Measurements from ENCODE around the gene DLGAP1. TPM values are rescaled to one million over a fixed set of nuclear protein-coding genes. Genes with fewer than 3 reads are reported as not detected.

The DLGAP1 gene
- total and polyA plus RNA-seq, 10 of the 15 experiments (the other 5 are each of a cell fraction or from before 2014, with no cell fraction given): 0.23 to 27.6 (median 1.9) TPM

DNA sequence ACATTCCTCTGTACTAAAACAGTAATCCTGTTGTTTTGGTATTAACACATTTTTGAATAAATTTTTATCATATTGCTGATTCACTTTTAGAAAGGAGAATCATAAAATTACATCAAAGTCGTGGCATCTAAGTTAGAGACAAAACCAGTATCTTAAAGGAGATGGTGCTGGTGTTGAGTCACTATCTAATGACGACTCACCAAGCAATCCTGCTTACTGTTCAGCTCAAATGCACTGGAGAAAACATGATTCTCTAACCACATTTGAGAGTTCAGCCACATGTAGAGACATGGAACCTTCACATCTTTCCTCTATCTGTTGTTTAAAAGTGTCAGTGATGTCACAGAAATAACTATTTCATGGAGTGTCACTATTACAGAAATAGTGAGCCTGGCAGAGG, 531.4 kb downstream of the DLGAP1 start:
- RAD21 ChIA-PET (ENCODE audit: unreplicated experiment): no interaction called here
- intact Hi-C loops (cut with micrococcal nuclease; ENCODE audit: unreplicated experiment): loop anchor here (5.0 kb wide), 1 partner anchor 39 kb away; no protein-coding TSS in a partner anchor
- no TSS peak for BruUV-seq (replicated peaks)
- WGBS (ENCODE audit: insufficient coverage, insufficient replicate concordance, low lambda C conversion rate, missing lambda C conversion rate): 3% methylated on average over 2 of the region's 2 CpGs
- Histone ChIP-seq H3K9ac (ENCODE audit: control insufficient read depth, insufficient read depth, low read length) (no peak overlapping the region), H3K36me3 (ENCODE audit: control insufficient read depth in 2 of 2, insufficient read depth in 2 of 2, low read length in 1 of 2) (no peaks in the 10 kb centered on the region), H3K4me3 (no peak overlapping the region), H3K4me1 (ENCODE audit: control insufficient read depth, insufficient read depth, low read length) (no peaks in the 10 kb centered on the region), H3K27me3 (replicated peaks in 1 of 2; ENCODE audit: control insufficient read depth in 2 of 2, insufficient read depth in 2 of 2, low read length in 1 of 2) (no peaks in the 10 kb centered on the region), H4K20me1 (ENCODE audit: control insufficient read depth, insufficient read depth) (no peaks in the 10 kb centered on the region), H3K4me2 (ENCODE audit: control insufficient read depth, insufficient read depth) (no peak overlapping the region), H3K27ac (ENCODE audit: control insufficient read depth, insufficient read depth) (no peak overlapping the region), H2AFZ (ENCODE audit: control insufficient read depth, low read depth, low read length) (no peak overlapping the region), H3K9me3 (replicated peaks; ENCODE audit: control insufficient read depth, insufficient read depth, low read length) (no peaks in the 10 kb centered on the region), H3K79me2 (ENCODE audit: control insufficient read depth, insufficient read depth, low read length) (no peaks in the 10 kb centered on the region)
- ATAC-seq (peak; percentile 40), FAIRE-seq (no peak), DNase-seq (ENCODE audit: low read depth, low spot score) (no peak)
- CTCF ChIA-PET: interaction anchor here (1.2 to 1.3 kb wide), 2 partner anchors 9 to 14 kb away, joined by 3 to 4 read pairs; no protein-coding TSS in a partner anchor
- in situ Hi-C loops (cut with MboI): no loop called here
- TF ChIP-seq RELA (IDR thresholded peaks at IDR 0.05; ENCODE audit: borderline replicate concordance, partially characterized antibody) (no peak), YY1 (IDR thresholded peaks at IDR 0.05; ENCODE audit: low read depth, low read length) (no peak), RCOR1 (conservative IDR thresholded peaks at IDR 0.05; ENCODE audit: low read depth, low read length) (no peak), SMC3 (IDR thresholded peaks at IDR 0.05; ENCODE audit: borderline replicate concordance, low read length) (no peak), KLF5 (IDR thresholded peaks at IDR 0.05; ENCODE audit: partially characterized antibody) (no peak), MEF2A (IDR thresholded peaks at IDR 0.05; ENCODE audit: insufficient read depth, low read depth, low read length) (no peak), BACH1 (IDR thresholded peaks at IDR 0.05; ENCODE audit: borderline replicate concordance) (no peak), RUNX3 (IDR thresholded peaks at IDR 0.05; ENCODE audit: low read length) (no peak), CHD4 (IDR thresholded peaks at IDR 0.05) (no peak), MXI1 (IDR thresholded peaks at IDR 0.05; ENCODE audit: low read depth, low read length) (no peak), SMARCA5 (IDR thresholded peaks at IDR 0.05) (no peak), BRCA1 (IDR thresholded peaks at IDR 0.05; ENCODE audit: low read depth, low read length) (no peak), LARP7 (IDR thresholded peaks at IDR 0.05) (no peak)
- TF ChIP-seq, protein P1, sequence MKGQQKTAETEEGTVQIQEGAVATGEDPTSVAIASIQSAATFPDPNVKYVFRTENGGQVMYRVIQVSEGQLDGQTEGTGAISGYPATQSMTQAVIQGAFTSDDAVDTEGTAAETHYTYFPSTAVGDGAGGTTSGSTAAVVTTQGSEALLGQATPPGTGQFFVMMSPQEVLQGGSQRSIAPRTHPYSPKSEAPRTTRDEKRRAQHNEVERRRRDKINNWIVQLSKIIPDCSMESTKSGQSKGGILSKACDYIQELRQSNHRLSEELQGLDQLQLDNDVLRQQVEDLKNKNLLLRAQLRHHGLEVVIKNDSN (IDR thresholded peaks at IDR 0.05; ENCODE audit: borderline replicate concordance, extremely low read length, insufficient read depth, low read depth, low read length): no peak
- TF ChIP-seq, protein P2, sequence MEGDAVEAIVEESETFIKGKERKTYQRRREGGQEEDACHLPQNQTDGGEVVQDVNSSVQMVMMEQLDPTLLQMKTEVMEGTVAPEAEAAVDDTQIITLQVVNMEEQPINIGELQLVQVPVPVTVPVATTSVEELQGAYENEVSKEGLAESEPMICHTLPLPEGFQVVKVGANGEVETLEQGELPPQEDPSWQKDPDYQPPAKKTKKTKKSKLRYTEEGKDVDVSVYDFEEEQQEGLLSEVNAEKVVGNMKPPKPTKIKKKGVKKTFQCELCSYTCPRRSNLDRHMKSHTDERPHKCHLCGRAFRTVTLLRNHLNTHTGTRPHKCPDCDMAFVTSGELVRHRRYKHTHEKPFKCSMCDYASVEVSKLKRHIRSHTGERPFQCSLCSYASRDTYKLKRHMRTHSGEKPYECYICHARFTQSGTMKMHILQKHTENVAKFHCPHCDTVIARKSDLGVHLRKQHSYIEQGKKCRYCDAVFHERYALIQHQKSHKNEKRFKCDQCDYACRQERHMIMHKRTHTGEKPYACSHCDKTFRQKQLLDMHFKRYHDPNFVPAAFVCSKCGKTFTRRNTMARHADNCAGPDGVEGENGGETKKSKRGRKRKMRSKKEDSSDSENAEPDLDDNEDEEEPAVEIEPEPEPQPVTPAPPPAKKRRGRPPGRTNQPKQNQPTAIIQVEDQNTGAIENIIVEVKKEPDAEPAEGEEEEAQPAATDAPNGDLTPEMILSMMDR (IDR thresholded peaks at IDR 0.05 in 2 of 3, conservative IDR thresholded peaks at IDR 0.05 in 1 of 3; ENCODE audit: control insufficient read depth in 2 of 3, extremely low read depth in 1 of 3, insufficient read depth in 1 of 3, low read depth in 3 of 3, low read length in 3 of 3): no peak
- TF ChIP-seq, protein P3, sequence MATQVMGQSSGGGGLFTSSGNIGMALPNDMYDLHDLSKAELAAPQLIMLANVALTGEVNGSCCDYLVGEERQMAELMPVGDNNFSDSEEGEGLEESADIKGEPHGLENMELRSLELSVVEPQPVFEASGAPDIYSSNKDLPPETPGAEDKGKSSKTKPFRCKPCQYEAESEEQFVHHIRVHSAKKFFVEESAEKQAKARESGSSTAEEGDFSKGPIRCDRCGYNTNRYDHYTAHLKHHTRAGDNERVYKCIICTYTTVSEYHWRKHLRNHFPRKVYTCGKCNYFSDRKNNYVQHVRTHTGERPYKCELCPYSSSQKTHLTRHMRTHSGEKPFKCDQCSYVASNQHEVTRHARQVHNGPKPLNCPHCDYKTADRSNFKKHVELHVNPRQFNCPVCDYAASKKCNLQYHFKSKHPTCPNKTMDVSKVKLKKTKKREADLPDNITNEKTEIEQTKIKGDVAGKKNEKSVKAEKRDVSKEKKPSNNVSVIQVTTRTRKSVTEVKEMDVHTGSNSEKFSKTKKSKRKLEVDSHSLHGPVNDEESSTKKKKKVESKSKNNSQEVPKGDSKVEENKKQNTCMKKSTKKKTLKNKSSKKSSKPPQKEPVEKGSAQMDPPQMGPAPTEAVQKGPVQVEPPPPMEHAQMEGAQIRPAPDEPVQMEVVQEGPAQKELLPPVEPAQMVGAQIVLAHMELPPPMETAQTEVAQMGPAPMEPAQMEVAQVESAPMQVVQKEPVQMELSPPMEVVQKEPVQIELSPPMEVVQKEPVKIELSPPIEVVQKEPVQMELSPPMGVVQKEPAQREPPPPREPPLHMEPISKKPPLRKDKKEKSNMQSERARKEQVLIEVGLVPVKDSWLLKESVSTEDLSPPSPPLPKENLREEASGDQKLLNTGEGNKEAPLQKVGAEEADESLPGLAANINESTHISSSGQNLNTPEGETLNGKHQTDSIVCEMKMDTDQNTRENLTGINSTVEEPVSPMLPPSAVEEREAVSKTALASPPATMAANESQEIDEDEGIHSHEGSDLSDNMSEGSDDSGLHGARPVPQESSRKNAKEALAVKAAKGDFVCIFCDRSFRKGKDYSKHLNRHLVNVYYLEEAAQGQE (IDR thresholded peaks at IDR 0.05; ENCODE audit: low read depth, low read length): no peak
- TF ChIP-seq, protein P4, sequence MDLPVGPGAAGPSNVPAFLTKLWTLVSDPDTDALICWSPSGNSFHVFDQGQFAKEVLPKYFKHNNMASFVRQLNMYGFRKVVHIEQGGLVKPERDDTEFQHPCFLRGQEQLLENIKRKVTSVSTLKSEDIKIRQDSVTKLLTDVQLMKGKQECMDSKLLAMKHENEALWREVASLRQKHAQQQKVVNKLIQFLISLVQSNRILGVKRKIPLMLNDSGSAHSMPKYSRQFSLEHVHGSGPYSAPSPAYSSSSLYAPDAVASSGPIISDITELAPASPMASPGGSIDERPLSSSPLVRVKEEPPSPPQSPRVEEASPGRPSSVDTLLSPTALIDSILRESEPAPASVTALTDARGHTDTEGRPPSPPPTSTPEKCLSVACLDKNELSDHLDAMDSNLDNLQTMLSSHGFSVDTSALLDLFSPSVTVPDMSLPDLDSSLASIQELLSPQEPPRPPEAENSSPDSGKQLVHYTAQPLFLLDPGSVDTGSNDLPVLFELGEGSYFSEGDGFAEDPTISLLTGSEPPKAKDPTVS (IDR thresholded peaks at IDR 0.05; ENCODE audit: low read depth, low read length): no peak
- POLR2A ChIA-PET: no interaction called here
- SMC1A ChIA-PET (ENCODE audit: uncharacterized antibody, unreplicated experiment): interaction anchor here (1.6 kb wide), 1 partner anchor 9 kb away, joined by 5 read pairs; no protein-coding TSS in a partner anchor
